Gastrocnemius medialis (tissue), 4 donors: ENCODE results near the gene MYCBP2. TPM values are rescaled to one million over a fixed set of nuclear protein-coding genes. Genes with fewer than 3 reads are reported as not detected.

Source experiments
- ATAC-seq, 2 donors: fragments of 150-250 bp; one replicate each; pipeline ENCODE4 v1.9.1; 2016
- DNase-seq, 2 donors: peaks; one replicate each; pipeline ENCODE4 v3.0.0-alpha.2; 2019
- H3K27ac ChIP-seq, 4 donors: fragments of 200-600 bp; sonication (generic); 1 replicate in 1 of 4; 2 replicates in 3 of 4; pipeline ENCODE4 v1.5.1; 2016 to 2018; ENCODE audit warnings: mild to moderate bottlenecking in 2 of 4, moderate library complexity in 1 of 4
- H3K27me3 ChIP-seq, 3 donors: fragments of 200-600 bp; sonication (generic) in 2 of 3; 1 replicate in 1 of 3; 2 replicates in 2 of 3; pipeline versions ENCODE4 v1.5.1 to v1.6.0; 2016 to 2019; ENCODE audit warnings: mild to moderate bottlenecking in 1 of 3, moderate library complexity in 1 of 3
- H3K36me3 ChIP-seq, 2 donors: fragments of 200-600 bp; sonication (generic) in 1 of 2; one replicate each; pipeline ENCODE4 v1.5.1; 2017 to 2018
- H3K4me1 ChIP-seq, 2 donors: fragments of 200-600 bp; sonication (generic) in 1 of 2; one replicate each; pipeline ENCODE4 v1.5.1; 2016 to 2017; ENCODE audit warnings: mild to moderate bottlenecking in 2 of 2
- H3K4me3 ChIP-seq, 4 donors: fragments of 200-600 bp; sonication (generic) in 3 of 4; 1 replicate in 1 of 4; 2 replicates in 3 of 4; pipeline ENCODE4 v1.5.1; 2016 to 2019; ENCODE audit warnings: mild to moderate bottlenecking in 2 of 4
- H3K9me3 ChIP-seq, 3 donors: fragments of 200-600 bp; sonication (generic) in 2 of 3; 1 replicate in 1 of 3; 2 replicates in 2 of 3; pipeline ENCODE4 v1.5.1; 2016 to 2019
- CTCF ChIP-seq, 5 experiments: fragments of 450-650 bp in 3 of 5; fragments of 200-600 bp in 2 of 5; sonication (generic) in 2 of 5; IDR thresholded peaks in 4 of 5; conservative IDR thresholded peaks in 1 of 5; 1 replicate in 4 of 5; 2 replicates in 1 of 5; pipeline ENCODE4 v1.5.1; 2016 to 2019; ENCODE audit warnings: antibody characterized with exemption in 5 of 5, mild to moderate bottlenecking in 3 of 5, moderate library complexity in 3 of 5
- POLR2A ChIP-seq, 2 donors: fragments of 450-650 bp; IDR thresholded peaks; one replicate each; pipeline ENCODE4 v1.6.1; 2017; ENCODE audit warnings: antibody characterized with exemption in 2 of 2, mild to moderate bottlenecking in 2 of 2, moderate library complexity in 2 of 2
- in situ Hi-C, 4 donors: fragments of 200-750 bp; cut with MboI; loops; one replicate each; pipeline versions ENCODE4 v1.15.0 to v1.8.0; 2017; ENCODE audit warnings: low sequenced_read_pairs in 4 of 4
- intact Hi-C: fragments of 100-400 bp; cut with DNase I; formaldehyde crosslinking; loops from one replicate; pipeline ENCODE4 v1.15.1; 2023; ENCODE audit warnings: low total_unique reads
- total RNA-seq, 4 donors: library from RNA; depleted of rRNA; stranded (reverse); fragments of >200 nt; gene quantifications; one replicate each; pipeline versions ENCODE4 v1.1.0 to v1.2.3, GENCODE V29; 2016

The MYCBP2 gene
- 10 to 100 TPM; 42.1 to 56.9 (median 45.1) TPM for total RNA-seq

GRCh38 chr13:77326905-77327604 is at the start of gene MYCBP2:
TSS of gene MYCBP2 (minus strand) at chr13:77327094. CDS start at chr13:77326775, 319 bp downstream.
- H3K4me3 ChIP-seq = peak within 1 kb of the TSS; percentile 82 to 97 (median 95)
- H3K4me1 ChIP-seq = peaks cover 41 to 50% of the 10 kb centered on the region in 2 donors
- no peaks in the 10 kb centered on the region for H3K9me3 ChIP-seq
- peak; percentile 97 for DNase-seq
- no peaks in the 10 kb centered on the region for H3K36me3 ChIP-seq
- peak; percentile 89 to 93 for ATAC-seq
- H3K27ac ChIP-seq = peak within 1 kb of the TSS; percentile 86 to 95 (median 92)
- peak in 1 of 5 experiments; percentile 21 for TF ChIP-seq CTCF (IDR thresholded peaks at IDR 0.05 in 4 of 5, conservative IDR thresholded peaks at IDR 0.05 in 1 of 5)
- peak; percentile 95 to 98 for TF ChIP-seq POLR2A (IDR thresholded peaks at IDR 0.05)
- in situ Hi-C loops = no loop called here
- no peaks in the 10 kb centered on the region for H3K27me3 ChIP-seq
- intact Hi-C loops = loop anchor here (1.0 to 5.0 kb wide), 2 partner anchors 301 to 335 kb away; partner anchors contain the start of gene CLN5

- no peaks in the 10 kb centered on the region for H3K27me3 ChIP-seq
- TF ChIP-seq POLR2A (IDR thresholded peaks at IDR 0.05) (no peak), CTCF (IDR thresholded peaks at IDR 0.05 in 4 of 5, conservative IDR thresholded peaks at IDR 0.05 in 1 of 5) (no peak)
- in situ Hi-C loops (no loop called here), intact Hi-C loops (no loop called here)
- no peaks in the 10 kb centered on the region for H3K4me1 ChIP-seq
- no peaks in the 10 kb centered on the region for H3K36me3 ChIP-seq
- ATAC-seq (no peak), DNase-seq (no peak)
- H3K4me3 ChIP-seq = no peak overlapping the region
- no peak overlapping the region for H3K27ac ChIP-seq
- no peaks in the 10 kb centered on the region for H3K9me3 ChIP-seq
These were observed 48.7 kb upstream of the MYCBP2 start for GRCh38 chr13:77375560-77376108.

- DNase-seq (no peak), ATAC-seq (no peak)
- Histone ChIP-seq H3K27ac (no peak overlapping the region), H3K9me3 (no peaks in the 10 kb centered on the region), H3K27me3 (no peaks in the 10 kb centered on the region), H3K4me3 (no peak overlapping the region), H3K36me3 (no peaks in the 10 kb centered on the region), H3K4me1 (no peaks in the 10 kb centered on the region)
- intact Hi-C loops = no loop called here
- in situ Hi-C loops = no loop called here
- TF ChIP-seq CTCF (IDR thresholded peaks at IDR 0.05 in 4 of 5, conservative IDR thresholded peaks at IDR 0.05 in 1 of 5) (no peak), POLR2A (IDR thresholded peaks at IDR 0.05) (no peak)
These were observed 47.9 kb upstream of the MYCBP2 start for GRCh38 chr13:77374786-77375185.

- Histone ChIP-seq H3K9me3 (no peaks in the 10 kb centered on the region), H3K27me3 (no peaks in the 10 kb centered on the region), H3K27ac (no peak overlapping the region), H3K36me3 (no peaks in the 10 kb centered on the region), H3K4me1 (no peaks in the 10 kb centered on the region), H3K4me3 (no peak overlapping the region)
- ATAC-seq (no peak), DNase-seq (no peak)
- in situ Hi-C loops = no loop called here
- TF ChIP-seq CTCF (IDR thresholded peaks at IDR 0.05 in 4 of 5, conservative IDR thresholded peaks at IDR 0.05 in 1 of 5) = no peak
- no peak for TF ChIP-seq POLR2A (IDR thresholded peaks at IDR 0.05)
- intact Hi-C loops = no loop called here
These were observed 47.4 kb upstream of the MYCBP2 start for GRCh38 chr13:77374339-77374738.
